Liver (tissue), 9 donors: ENCODE measurements around the gene STOML3. TPM values are rescaled to one million over a fixed set of nuclear protein-coding genes. Genes with fewer than 3 reads are reported as not detected.

Experiments used
- DNase-seq: peaks from one replicate; pipeline ENCODE4 v3.0.0-alpha.2; 2017; ENCODE audit warnings: low spot score
- H3K27ac ChIP-seq, 2 donors: one replicate each; pipeline ENCODE4 v1.7.0; 2013; ENCODE audit warnings: inconsistent platforms in 2 of 2, low read length in 2 of 2, control low read depth in 1 of 2, low read depth in 1 of 2, mild to moderate bottlenecking in 1 of 2
- H3K27me3 ChIP-seq, 4 donors: one replicate each; pipeline versions ENCODE4 v1.6.1 to v1.7.0; 2013; ENCODE audit warnings: low read length in 3 of 4, inconsistent platforms in 1 of 4, mild to moderate bottlenecking in 1 of 4, moderate library complexity in 1 of 4; ENCODE audit not compliant: control insufficient read depth in 4 of 4, insufficient read depth in 4 of 4
- H3K36me3 ChIP-seq, 4 donors: one replicate each; pipeline versions ENCODE4 v1.6.1 to v1.7.0; 2013; ENCODE audit warnings: low read length in 3 of 4, mild to moderate bottlenecking in 3 of 4, low read depth in 1 of 4, moderate library complexity in 1 of 4; ENCODE audit not compliant: control insufficient read depth in 4 of 4, insufficient read depth in 3 of 4
- H3K4me1 ChIP-seq, 4 donors: one replicate each; pipeline versions ENCODE4 v1.6.1 to v1.7.0; 2013; ENCODE audit warnings: low read length in 3 of 4, mild to moderate bottlenecking in 3 of 4, moderate library complexity in 1 of 4; ENCODE audit not compliant: control insufficient read depth in 4 of 4, insufficient read depth in 4 of 4
- H3K4me3 ChIP-seq, 3 donors: one replicate each; pipeline versions ENCODE4 v1.6.1 to v1.7.0; 2013; ENCODE audit warnings: low read length in 3 of 3, control low read depth in 1 of 3, low read depth in 1 of 3, mild to moderate bottlenecking in 1 of 3
- H3K9ac ChIP-seq, 2 donors: one replicate each; pipeline ENCODE4 v1.7.0; 2013; ENCODE audit warnings: low read length in 2 of 2, mild to moderate bottlenecking in 2 of 2, moderate library complexity in 2 of 2, control low read depth in 1 of 2, low read depth in 1 of 2
- H3K9me3 ChIP-seq, 4 donors: one replicate each; pipeline versions ENCODE4 v1.6.1 to v1.7.0; 2013; ENCODE audit warnings: low read length in 3 of 4; ENCODE audit not compliant: control insufficient read depth in 4 of 4
- EGR1 ChIP-seq, 2 donors: IDR thresholded peaks; 2 replicates each; pipeline ENCODE4 v1.6.1; 2016 to 2018; ENCODE audit warnings: antibody characterized with exemption in 2 of 2, low read depth in 2 of 2
- FOXA1 ChIP-seq: IDR thresholded peaks from 2 replicates; pipeline ENCODE4 v1.6.1; 2016; ENCODE audit warnings: antibody characterized with exemption
- FOXA2 ChIP-seq: IDR thresholded peaks from 2 replicates; pipeline ENCODE4 v1.6.1; 2016; ENCODE audit warnings: antibody characterized with exemption
- GABPA ChIP-seq, 2 donors: IDR thresholded peaks in 1 of 2; conservative IDR thresholded peaks in 1 of 2; 2 replicates each; pipeline ENCODE4 v1.6.1; 2016; ENCODE audit warnings: antibody characterized with exemption in 2 of 2, mild to moderate bottlenecking in 1 of 2, moderate library complexity in 1 of 2
- HNF4A ChIP-seq, 2 donors: conservative IDR thresholded peaks; 2 replicates each; pipeline ENCODE4 v1.6.1; 2016; ENCODE audit warnings: antibody characterized with exemption in 2 of 2, mild to moderate bottlenecking in 2 of 2
- HNF4G ChIP-seq: IDR thresholded peaks from 2 replicates; pipeline ENCODE4 v1.6.1; 2016; ENCODE audit warnings: antibody characterized with exemption
- NR2F2 ChIP-seq: IDR thresholded peaks from 2 replicates; pipeline ENCODE4 v1.6.1; 2016; ENCODE audit warnings: antibody characterized with exemption
- RAD21 ChIP-seq, 2 donors: IDR thresholded peaks; 2 replicates each; pipeline ENCODE4 v1.6.1; 2016; ENCODE audit warnings: antibody characterized with exemption in 2 of 2, mild to moderate bottlenecking in 2 of 2
- RXRA ChIP-seq, 2 donors: IDR thresholded peaks; 2 replicates each; pipeline ENCODE4 v1.6.1; 2017 to 2018; ENCODE audit warnings: antibody characterized with exemption in 2 of 2, mild to moderate bottlenecking in 1 of 2
- SP1 ChIP-seq: IDR thresholded peaks from 2 replicates; pipeline ENCODE4 v1.6.1; 2018; ENCODE audit warnings: antibody characterized with exemption, mild to moderate bottlenecking
- TAF1 ChIP-seq: conservative IDR thresholded peaks from 2 replicates; pipeline ENCODE4 v1.6.1; 2016; ENCODE audit warnings: antibody characterized with exemption, mild to moderate bottlenecking
- YY1 ChIP-seq: IDR thresholded peaks from 2 replicates; pipeline ENCODE4 v1.6.1; 2016; ENCODE audit warnings: antibody characterized with exemption, mild to moderate bottlenecking
- WGBS: extraction: QIAGEN DNeasy Blood & Tissue Kit; methylation state at CpG from one replicate; pipeline ENCODE4 v1.1.7; 2013; 5-methylcytosine and 5-hydroxymethylcytosine counted together
- polyA plus RNA-seq, 2 donors: library from polyadenylated mRNA; stranded (reverse) in 1 of 2; unstranded in 1 of 2; fragments of 200-250 nt in 1 of 2; fragments of >200 nt in 1 of 2; fragmentation: Nextera tagmentation in 1 of 2; extraction: Ambion mirVana in 1 of 2; gene quantifications; one replicate each; pipeline versions ENCODE4 v1.2.1 to v1.2.3, GENCODE V29; 2013 to 2015
- total RNA-seq, 2 donors: library from RNA; depleted of rRNA; stranded (reverse); fragments of >200 nt; gene quantifications; one replicate each; pipeline ENCODE4 v1.2.3, GENCODE V29; 2014
- TF ChIP-seq, protein P1 (sequence below): IDR thresholded peaks from 2 replicates; pipeline ENCODE4 v1.6.1; 2016; ENCODE audit warnings: antibody characterized with exemption, mild to moderate bottlenecking
- TF ChIP-seq, protein P2 (sequence below): IDR thresholded peaks from 2 replicates; pipeline ENCODE4 v1.6.1; 2016; ENCODE audit warnings: antibody characterized with exemption
- TF ChIP-seq, protein P3 (sequence below): fragments of 150-350 bp; IDR thresholded peaks from 2 replicates; pipeline ENCODE4 v1.5.1; 2017; ENCODE audit warnings: improper control_type of control experiment, low read depth, low read length; ENCODE audit not compliant: missing input control
- TF ChIP-seq, protein P4 (sequence below): IDR thresholded peaks from 2 replicates; pipeline ENCODE4 v1.6.1; 2016; ENCODE audit warnings: antibody characterized with exemption
- TF ChIP-seq, protein P5 (sequence below): IDR thresholded peaks from 2 replicates; pipeline ENCODE4 v1.6.1; 2016; ENCODE audit warnings: antibody characterized with exemption
- donor health status: healthy.
- donor health status: healthy.
- donor health status: healthy.
- donor health status: healthy.
- donor health status: healthy.

STOML3 gene
- total and polyA plus RNA-seq, 4 donors: not detected

- no peak overlapping the region for H3K27ac ChIP-seq
- TF ChIP-seq, protein P1, sequence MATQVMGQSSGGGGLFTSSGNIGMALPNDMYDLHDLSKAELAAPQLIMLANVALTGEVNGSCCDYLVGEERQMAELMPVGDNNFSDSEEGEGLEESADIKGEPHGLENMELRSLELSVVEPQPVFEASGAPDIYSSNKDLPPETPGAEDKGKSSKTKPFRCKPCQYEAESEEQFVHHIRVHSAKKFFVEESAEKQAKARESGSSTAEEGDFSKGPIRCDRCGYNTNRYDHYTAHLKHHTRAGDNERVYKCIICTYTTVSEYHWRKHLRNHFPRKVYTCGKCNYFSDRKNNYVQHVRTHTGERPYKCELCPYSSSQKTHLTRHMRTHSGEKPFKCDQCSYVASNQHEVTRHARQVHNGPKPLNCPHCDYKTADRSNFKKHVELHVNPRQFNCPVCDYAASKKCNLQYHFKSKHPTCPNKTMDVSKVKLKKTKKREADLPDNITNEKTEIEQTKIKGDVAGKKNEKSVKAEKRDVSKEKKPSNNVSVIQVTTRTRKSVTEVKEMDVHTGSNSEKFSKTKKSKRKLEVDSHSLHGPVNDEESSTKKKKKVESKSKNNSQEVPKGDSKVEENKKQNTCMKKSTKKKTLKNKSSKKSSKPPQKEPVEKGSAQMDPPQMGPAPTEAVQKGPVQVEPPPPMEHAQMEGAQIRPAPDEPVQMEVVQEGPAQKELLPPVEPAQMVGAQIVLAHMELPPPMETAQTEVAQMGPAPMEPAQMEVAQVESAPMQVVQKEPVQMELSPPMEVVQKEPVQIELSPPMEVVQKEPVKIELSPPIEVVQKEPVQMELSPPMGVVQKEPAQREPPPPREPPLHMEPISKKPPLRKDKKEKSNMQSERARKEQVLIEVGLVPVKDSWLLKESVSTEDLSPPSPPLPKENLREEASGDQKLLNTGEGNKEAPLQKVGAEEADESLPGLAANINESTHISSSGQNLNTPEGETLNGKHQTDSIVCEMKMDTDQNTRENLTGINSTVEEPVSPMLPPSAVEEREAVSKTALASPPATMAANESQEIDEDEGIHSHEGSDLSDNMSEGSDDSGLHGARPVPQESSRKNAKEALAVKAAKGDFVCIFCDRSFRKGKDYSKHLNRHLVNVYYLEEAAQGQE: no peak
- TF ChIP-seq YY1 (no peak), TAF1 (no peak), EGR1 (IDR thresholded peaks at IDR 0.05; ENCODE audit: low read depth in 2 of 2) (no peak), SP1 (no peak), RAD21 (IDR thresholded peaks at IDR 0.05) (no peak), GABPA (IDR thresholded peaks at IDR 0.05 in 1 of 2, conservative IDR thresholded peaks at IDR 0.05 in 1 of 2) (no peak), HNF4G (no peak), HNF4A (conservative IDR thresholded peaks at IDR 0.05) (no peak)
- TF ChIP-seq, protein P2, sequence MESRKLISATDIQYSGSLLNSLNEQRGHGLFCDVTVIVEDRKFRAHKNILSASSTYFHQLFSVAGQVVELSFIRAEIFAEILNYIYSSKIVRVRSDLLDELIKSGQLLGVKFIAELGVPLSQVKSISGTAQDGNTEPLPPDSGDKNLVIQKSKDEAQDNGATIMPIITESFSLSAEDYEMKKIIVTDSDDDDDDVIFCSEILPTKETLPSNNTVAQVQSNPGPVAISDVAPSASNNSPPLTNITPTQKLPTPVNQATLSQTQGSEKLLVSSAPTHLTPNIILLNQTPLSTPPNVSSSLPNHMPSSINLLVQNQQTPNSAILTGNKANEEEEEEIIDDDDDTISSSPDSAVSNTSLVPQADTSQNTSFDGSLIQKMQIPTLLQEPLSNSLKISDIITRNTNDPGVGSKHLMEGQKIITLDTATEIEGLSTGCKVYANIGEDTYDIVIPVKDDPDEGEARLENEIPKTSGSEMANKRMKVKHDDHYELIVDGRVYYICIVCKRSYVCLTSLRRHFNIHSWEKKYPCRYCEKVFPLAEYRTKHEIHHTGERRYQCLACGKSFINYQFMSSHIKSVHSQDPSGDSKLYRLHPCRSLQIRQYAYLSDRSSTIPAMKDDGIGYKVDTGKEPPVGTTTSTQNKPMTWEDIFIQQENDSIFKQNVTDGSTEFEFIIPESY: no peak
- TF ChIP-seq, protein P3, sequence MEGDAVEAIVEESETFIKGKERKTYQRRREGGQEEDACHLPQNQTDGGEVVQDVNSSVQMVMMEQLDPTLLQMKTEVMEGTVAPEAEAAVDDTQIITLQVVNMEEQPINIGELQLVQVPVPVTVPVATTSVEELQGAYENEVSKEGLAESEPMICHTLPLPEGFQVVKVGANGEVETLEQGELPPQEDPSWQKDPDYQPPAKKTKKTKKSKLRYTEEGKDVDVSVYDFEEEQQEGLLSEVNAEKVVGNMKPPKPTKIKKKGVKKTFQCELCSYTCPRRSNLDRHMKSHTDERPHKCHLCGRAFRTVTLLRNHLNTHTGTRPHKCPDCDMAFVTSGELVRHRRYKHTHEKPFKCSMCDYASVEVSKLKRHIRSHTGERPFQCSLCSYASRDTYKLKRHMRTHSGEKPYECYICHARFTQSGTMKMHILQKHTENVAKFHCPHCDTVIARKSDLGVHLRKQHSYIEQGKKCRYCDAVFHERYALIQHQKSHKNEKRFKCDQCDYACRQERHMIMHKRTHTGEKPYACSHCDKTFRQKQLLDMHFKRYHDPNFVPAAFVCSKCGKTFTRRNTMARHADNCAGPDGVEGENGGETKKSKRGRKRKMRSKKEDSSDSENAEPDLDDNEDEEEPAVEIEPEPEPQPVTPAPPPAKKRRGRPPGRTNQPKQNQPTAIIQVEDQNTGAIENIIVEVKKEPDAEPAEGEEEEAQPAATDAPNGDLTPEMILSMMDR: no peak
- TF ChIP-seq, protein P4, sequence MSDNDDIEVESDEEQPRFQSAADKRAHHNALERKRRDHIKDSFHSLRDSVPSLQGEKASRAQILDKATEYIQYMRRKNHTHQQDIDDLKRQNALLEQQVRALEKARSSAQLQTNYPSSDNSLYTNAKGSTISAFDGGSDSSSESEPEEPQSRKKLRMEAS: no peak
- 90% methylated on average over 1 of the region's 1 CpG for WGBS
- no peaks in the 10 kb centered on the region for H3K27me3 ChIP-seq
- H3K9me3 ChIP-seq: no peaks in the 10 kb centered on the region
- no peak overlapping the region for H3K9ac ChIP-seq
- H3K4me3 ChIP-seq: no peak overlapping the region
- no peak for DNase-seq
- no peaks in the 10 kb centered on the region for H3K36me3 ChIP-seq
- no peaks in the 10 kb centered on the region for H3K4me1 ChIP-seq
These were observed 37.8 kb downstream of the STOML3 start for GRCh38 chr13:38952827-38953226.

DNA sequence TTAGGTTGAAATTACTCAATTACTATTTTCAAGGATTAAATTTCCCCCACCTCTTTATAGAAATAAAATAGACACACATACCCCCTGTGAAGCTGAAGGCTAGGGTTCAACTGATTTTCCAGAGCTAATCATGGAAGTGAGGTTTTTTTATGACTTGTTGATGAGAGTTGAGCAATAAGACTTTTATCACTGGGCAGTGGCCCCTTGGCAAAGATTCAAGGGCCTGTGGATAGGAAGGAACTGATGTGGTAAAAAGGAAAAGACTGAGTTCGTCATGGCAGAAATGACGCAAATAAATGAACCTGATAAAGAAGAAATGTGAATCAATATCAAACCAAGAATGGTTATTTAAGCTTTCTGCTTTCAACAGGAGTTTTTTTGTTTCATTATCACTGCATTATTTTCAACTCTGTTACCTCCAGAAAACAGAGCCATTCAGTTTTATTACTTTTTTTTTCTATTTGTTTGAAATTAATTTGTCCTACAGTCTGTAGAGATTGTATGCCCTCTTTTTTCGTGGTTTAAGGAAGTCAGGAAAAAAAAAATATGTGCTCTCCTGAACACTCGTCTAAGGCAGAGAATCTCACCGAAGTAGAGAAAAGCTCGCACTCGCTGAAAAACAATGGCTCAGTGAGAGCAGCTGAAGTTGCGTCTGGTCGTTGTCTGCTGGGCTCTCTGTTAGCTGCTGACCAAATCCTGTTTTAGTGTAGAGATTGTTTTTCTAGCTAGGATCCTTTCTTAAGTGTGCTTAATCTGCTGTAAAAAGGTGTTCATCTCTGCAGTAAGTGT, 38.9 kb downstream of the STOML3 start:
- DNase-seq: no peak
- Histone ChIP-seq H3K36me3 (no peaks in the 10 kb centered on the region), H3K4me3 (no peak overlapping the region), H3K27me3 (no peaks in the 10 kb centered on the region), H3K27ac (no peak overlapping the region), H3K9me3 (no peaks in the 10 kb centered on the region), H3K9ac (no peak overlapping the region), H3K4me1 (no peaks in the 10 kb centered on the region)
- WGBS: 50% methylated on average over 9 of the region's 9 CpGs
- TF ChIP-seq SP1 (no peak), GABPA (IDR thresholded peaks at IDR 0.05 in 1 of 2, conservative IDR thresholded peaks at IDR 0.05 in 1 of 2) (no peak), YY1 (no peak), FOXA2 (no peak), RXRA (IDR thresholded peaks at IDR 0.05) (no peak), EGR1 (IDR thresholded peaks at IDR 0.05; ENCODE audit: low read depth in 2 of 2) (no peak), TAF1 (no peak), RAD21 (IDR thresholded peaks at IDR 0.05) (no peak), FOXA1 (no peak), NR2F2 (no peak)
- TF ChIP-seq, protein P4: no peak
- TF ChIP-seq, protein P1: no peak
- TF ChIP-seq, protein P5, sequence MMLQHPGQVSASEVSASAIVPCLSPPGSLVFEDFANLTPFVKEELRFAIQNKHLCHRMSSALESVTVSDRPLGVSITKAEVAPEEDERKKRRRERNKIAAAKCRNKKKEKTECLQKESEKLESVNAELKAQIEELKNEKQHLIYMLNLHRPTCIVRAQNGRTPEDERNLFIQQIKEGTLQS: no peak
